GM23338 (cell line): ENCODE results near the gene AMIGO1.

Experiments
- CREB1 ChIP-seq: fragments of 250-450 bp; sonication (Bioruptor Pico); IDR thresholded peaks from 2 replicates; pipeline ENCODE4 v1.5.0; 2020; ENCODE audit warnings: low read depth, mild to moderate bottlenecking, moderate library complexity
- EZH2 ChIP-seq: fragments of 200-600 bp; sonication (generic); IDR thresholded peaks from one replicate; pipeline ENCODE4 v1.8.0; 2017; ENCODE audit warnings: antibody characterized with exemption, mild to moderate bottlenecking, low read depth; ENCODE audit not compliant: unreplicated experiment
- EZH2phosphoT487 ChIP-seq: fragments of 200-600 bp; sonication (generic); IDR thresholded peaks from one replicate; pipeline ENCODE4 v1.8.1; 2018; ENCODE audit warnings: antibody characterized with exemption; ENCODE audit not compliant: unreplicated experiment
- JUNB ChIP-seq: IDR thresholded peaks from one replicate; pipeline ENCODE4 v1.6.1; 2016; ENCODE audit warnings: antibody characterized with exemption; ENCODE audit not compliant: unreplicated experiment
- NANOG ChIP-seq: IDR thresholded peaks from 2 replicates; pipeline ENCODE4 v1.6.1; 2016; ENCODE audit warnings: antibody characterized with exemption, borderline replicate concordance
- POLR2AphosphoS5 ChIP-seq: IDR thresholded peaks from 2 replicates; pipeline ENCODE4 v1.6.1; 2016; ENCODE audit warnings: antibody characterized with exemption, low read depth
- STAT1 ChIP-seq: IDR thresholded peaks from one replicate; pipeline ENCODE4 v1.6.1; 2016; ENCODE audit warnings: antibody characterized with exemption; ENCODE audit not compliant: unreplicated experiment
- ZNF114 ChIP-seq: fragments of 250-450 bp; sonication (Bioruptor Pico); IDR thresholded peaks from 2 replicates; pipeline ENCODE4 v1.5.0; 2020; ENCODE audit warnings: mild to moderate bottlenecking, moderate library complexity
- ZNF331 ChIP-seq: fragments of 250-450 bp; sonication (Bioruptor Pico); IDR thresholded peaks from 2 replicates; pipeline ENCODE4 v1.5.0; 2020; ENCODE audit warnings: low read depth, mild to moderate bottlenecking, moderate library complexity
- TF ChIP-seq, protein P1 (sequence below), 2 experiments: fragments of 200-600 bp in 1 of 2; sonication (generic) in 1 of 2; conservative IDR thresholded peaks; 2 replicates each; pipeline versions ENCODE4 v1.5.1 to v1.6.1; 2016 to 2017; ENCODE audit warnings: antibody characterized with exemption in 2 of 2, low read depth in 2 of 2, mild to moderate bottlenecking in 2 of 2, moderate library complexity in 1 of 2
- TF ChIP-seq, protein P2 (sequence below): IDR thresholded peaks from one replicate; pipeline ENCODE4 v1.6.1; 2018; ENCODE audit warnings: antibody characterized with exemption; ENCODE audit not compliant: unreplicated experiment
- TF ChIP-seq, protein P3 (sequence below): IDR thresholded peaks from 2 replicates; pipeline ENCODE4 v1.6.1; 2016; ENCODE audit warnings: antibody characterized with exemption
- TF ChIP-seq, protein P4 (sequence below): fragments of 250-450 bp; sonication (Bioruptor Pico); IDR thresholded peaks from 2 replicates; pipeline ENCODE4 v1.5.0; 2020; ENCODE audit warnings: mild to moderate bottlenecking, moderate library complexity

DNA sequence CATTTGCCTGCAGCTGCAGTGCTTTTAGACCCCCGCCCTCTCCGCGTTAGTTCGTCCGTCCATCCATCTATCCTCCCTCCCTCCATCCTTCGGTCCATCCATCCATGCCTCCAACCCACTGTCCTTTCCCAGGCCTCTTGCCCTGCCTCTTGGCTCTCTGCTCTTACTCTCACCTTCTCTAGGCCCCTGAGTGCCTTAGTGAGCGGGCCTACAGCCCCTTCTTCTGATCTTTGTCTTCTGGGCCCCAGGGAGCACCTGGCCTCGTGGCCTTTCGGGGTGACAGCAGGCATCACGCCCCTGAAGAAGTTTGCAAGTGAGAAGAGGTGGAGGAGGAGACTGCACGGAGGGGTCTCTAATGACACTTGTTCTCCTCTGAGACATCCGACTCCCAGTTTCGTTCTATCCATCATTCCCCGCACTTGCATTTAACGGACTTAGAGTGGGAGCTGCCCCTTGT is 25.0 kb downstream of the AMIGO1 start:
- TF ChIP-seq, protein P1, sequence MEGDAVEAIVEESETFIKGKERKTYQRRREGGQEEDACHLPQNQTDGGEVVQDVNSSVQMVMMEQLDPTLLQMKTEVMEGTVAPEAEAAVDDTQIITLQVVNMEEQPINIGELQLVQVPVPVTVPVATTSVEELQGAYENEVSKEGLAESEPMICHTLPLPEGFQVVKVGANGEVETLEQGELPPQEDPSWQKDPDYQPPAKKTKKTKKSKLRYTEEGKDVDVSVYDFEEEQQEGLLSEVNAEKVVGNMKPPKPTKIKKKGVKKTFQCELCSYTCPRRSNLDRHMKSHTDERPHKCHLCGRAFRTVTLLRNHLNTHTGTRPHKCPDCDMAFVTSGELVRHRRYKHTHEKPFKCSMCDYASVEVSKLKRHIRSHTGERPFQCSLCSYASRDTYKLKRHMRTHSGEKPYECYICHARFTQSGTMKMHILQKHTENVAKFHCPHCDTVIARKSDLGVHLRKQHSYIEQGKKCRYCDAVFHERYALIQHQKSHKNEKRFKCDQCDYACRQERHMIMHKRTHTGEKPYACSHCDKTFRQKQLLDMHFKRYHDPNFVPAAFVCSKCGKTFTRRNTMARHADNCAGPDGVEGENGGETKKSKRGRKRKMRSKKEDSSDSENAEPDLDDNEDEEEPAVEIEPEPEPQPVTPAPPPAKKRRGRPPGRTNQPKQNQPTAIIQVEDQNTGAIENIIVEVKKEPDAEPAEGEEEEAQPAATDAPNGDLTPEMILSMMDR (conservative IDR thresholded peaks at IDR 0.05; ENCODE audit: low read depth in 2 of 2): no peak
- TF ChIP-seq EZH2 (no peak), NANOG (no peak), POLR2AphosphoS5 (no peak; the same call in 1 of the 2 replicates), EZH2phosphoT487 (no peak), ZNF114 (CRISPR knock-in tag) (no peak), CREB1 (CRISPR knock-in tag) (no peak), JUNB (no peak), STAT1 (no peak), ZNF331 (CRISPR knock-in tag) (no peak)
- TF ChIP-seq, protein P2, sequence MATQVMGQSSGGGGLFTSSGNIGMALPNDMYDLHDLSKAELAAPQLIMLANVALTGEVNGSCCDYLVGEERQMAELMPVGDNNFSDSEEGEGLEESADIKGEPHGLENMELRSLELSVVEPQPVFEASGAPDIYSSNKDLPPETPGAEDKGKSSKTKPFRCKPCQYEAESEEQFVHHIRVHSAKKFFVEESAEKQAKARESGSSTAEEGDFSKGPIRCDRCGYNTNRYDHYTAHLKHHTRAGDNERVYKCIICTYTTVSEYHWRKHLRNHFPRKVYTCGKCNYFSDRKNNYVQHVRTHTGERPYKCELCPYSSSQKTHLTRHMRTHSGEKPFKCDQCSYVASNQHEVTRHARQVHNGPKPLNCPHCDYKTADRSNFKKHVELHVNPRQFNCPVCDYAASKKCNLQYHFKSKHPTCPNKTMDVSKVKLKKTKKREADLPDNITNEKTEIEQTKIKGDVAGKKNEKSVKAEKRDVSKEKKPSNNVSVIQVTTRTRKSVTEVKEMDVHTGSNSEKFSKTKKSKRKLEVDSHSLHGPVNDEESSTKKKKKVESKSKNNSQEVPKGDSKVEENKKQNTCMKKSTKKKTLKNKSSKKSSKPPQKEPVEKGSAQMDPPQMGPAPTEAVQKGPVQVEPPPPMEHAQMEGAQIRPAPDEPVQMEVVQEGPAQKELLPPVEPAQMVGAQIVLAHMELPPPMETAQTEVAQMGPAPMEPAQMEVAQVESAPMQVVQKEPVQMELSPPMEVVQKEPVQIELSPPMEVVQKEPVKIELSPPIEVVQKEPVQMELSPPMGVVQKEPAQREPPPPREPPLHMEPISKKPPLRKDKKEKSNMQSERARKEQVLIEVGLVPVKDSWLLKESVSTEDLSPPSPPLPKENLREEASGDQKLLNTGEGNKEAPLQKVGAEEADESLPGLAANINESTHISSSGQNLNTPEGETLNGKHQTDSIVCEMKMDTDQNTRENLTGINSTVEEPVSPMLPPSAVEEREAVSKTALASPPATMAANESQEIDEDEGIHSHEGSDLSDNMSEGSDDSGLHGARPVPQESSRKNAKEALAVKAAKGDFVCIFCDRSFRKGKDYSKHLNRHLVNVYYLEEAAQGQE: no peak
- TF ChIP-seq, protein P3, sequence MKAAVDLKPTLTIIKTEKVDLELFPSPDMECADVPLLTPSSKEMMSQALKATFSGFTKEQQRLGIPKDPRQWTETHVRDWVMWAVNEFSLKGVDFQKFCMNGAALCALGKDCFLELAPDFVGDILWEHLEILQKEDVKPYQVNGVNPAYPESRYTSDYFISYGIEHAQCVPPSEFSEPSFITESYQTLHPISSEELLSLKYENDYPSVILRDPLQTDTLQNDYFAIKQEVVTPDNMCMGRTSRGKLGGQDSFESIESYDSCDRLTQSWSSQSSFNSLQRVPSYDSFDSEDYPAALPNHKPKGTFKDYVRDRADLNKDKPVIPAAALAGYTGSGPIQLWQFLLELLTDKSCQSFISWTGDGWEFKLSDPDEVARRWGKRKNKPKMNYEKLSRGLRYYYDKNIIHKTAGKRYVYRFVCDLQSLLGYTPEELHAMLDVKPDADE: no peak
- TF ChIP-seq, protein P4, sequence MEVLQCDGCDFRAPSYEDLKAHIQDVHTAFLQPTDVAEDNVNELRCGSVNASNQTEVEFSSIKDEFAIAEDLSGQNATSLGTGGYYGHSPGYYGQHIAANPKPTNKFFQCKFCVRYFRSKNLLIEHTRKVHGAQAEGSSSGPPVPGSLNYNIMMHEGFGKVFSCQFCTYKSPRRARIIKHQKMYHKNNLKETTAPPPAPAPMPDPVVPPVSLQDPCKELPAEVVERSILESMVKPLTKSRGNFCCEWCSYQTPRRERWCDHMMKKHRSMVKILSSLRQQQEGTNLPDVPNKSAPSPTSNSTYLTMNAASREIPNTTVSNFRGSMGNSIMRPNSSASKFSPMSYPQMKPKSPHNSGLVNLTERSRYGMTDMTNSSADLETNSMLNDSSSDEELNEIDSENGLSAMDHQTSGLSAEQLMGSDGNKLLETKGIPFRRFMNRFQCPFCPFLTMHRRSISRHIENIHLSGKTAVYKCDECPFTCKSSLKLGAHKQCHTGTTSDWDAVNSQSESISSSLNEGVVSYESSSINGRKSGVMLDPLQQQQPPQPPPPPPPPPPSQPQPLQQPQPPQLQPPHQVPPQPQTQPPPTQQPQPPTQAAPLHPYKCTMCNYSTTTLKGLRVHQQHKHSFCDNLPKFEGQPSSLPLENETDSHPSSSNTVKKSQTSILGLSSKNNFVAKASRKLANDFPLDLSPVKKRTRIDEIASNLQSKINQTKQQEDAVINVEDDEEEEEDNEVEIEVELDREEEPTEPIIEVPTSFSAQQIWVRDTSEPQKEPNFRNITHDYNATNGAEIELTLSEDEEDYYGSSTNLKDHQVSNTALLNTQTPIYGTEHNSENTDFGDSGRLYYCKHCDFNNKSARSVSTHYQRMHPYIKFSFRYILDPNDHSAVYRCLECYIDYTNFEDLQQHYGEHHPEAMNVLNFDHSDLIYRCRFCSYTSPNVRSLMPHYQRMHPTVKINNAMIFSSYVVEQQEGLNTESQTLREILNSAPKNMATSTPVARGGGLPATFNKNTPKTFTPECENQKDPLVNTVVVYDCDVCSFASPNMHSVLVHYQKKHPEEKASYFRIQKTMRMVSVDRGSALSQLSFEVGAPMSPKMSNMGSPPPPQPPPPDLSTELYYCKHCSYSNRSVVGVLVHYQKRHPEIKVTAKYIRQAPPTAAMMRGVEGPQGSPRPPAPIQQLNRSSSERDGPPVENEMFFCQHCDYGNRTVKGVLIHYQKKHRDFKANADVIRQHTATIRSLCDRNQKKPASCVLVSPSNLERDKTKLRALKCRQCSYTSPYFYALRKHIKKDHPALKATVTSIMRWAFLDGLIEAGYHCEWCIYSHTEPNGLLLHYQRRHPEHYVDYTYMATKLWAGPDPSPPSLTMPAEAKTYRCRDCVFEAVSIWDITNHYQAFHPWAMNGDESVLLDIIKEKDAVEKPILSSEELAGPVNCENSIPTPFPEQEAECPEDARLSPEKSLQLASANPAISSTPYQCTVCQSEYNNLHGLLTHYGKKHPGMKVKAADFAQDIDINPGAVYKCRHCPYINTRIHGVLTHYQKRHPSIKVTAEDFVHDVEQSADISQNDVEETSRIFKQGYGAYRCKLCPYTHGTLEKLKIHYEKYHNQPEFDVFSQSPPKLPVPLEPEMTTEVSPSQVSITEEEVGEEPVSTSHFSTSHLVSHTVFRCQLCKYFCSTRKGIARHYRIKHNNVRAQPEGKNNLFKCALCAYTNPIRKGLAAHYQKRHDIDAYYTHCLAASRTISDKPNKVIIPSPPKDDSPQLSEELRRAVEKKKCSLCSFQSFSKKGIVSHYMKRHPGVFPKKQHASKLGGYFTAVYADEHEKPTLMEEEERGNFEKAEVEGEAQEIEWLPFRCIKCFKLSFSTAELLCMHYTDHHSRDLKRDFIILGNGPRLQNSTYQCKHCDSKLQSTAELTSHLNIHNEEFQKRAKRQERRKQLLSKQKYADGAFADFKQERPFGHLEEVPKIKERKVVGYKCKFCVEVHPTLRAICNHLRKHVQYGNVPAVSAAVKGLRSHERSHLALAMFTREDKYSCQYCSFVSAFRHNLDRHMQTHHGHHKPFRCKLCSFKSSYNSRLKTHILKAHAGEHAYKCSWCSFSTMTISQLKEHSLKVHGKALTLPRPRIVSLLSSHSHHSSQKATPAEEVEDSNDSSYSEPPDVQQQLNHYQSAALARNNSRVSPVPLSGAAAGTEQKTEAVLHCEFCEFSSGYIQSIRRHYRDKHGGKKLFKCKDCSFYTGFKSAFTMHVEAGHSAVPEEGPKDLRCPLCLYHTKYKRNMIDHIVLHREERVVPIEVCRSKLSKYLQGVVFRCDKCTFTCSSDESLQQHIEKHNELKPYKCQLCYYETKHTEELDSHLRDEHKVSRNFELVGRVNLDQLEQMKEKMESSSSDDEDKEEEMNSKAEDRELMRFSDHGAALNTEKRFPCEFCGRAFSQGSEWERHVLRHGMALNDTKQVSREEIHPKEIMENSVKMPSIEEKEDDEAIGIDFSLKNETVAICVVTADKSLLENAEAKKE (CRISPR knock-in tag): no peak
